Retinal pigment epithelial cell (primary cell): Measurements from ENCODE around the gene CADPS2.
A peak's percentile ranks its signal among the peaks of the same experiment; 100 is the strongest.

Experiments
- DNase-seq: peaks from one replicate; pipeline ENCODE4 v3.0.0-alpha.2; 2010; ENCODE audit warnings: low read depth
- H3K4me3 ChIP-seq: 2 replicates; pipeline ENCODE4 v1.5.1; 2011; ENCODE audit warnings: mild to moderate bottlenecking, low read length, control low read depth, moderate library complexity
- TF ChIP-seq, protein P1 (sequence below): conservative IDR thresholded peaks from 2 replicates; pipeline ENCODE4 v1.5.1; 2011; ENCODE audit warnings: low read depth, low read length, control low read depth, inconsistent platforms

CADPS2 gene

DNA sequence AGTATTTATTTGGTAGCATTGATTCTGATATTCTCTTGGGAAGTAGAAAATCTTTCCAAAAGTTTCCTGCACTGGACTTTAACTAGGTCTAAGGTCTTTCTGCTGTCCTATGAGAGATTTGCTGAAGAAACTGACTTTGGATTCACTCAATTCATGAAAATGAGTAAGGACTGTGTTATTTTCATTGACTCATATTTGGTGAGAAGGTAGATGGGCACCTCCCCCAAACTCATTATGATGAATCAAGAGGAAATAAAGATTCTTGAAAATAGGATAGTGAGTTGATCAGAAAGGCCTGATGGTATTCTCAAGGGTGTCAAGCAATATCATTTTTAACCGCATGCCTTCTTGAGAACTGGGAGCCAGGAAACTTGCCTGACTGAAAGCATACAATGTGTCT is 297.6 kb downstream of the CADPS2 start:
- H3K4me3 ChIP-seq, result no peak overlapping the region
- no peak for DNase-seq
- TF ChIP-seq, protein P1, sequence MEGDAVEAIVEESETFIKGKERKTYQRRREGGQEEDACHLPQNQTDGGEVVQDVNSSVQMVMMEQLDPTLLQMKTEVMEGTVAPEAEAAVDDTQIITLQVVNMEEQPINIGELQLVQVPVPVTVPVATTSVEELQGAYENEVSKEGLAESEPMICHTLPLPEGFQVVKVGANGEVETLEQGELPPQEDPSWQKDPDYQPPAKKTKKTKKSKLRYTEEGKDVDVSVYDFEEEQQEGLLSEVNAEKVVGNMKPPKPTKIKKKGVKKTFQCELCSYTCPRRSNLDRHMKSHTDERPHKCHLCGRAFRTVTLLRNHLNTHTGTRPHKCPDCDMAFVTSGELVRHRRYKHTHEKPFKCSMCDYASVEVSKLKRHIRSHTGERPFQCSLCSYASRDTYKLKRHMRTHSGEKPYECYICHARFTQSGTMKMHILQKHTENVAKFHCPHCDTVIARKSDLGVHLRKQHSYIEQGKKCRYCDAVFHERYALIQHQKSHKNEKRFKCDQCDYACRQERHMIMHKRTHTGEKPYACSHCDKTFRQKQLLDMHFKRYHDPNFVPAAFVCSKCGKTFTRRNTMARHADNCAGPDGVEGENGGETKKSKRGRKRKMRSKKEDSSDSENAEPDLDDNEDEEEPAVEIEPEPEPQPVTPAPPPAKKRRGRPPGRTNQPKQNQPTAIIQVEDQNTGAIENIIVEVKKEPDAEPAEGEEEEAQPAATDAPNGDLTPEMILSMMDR, result no peak

DNA sequence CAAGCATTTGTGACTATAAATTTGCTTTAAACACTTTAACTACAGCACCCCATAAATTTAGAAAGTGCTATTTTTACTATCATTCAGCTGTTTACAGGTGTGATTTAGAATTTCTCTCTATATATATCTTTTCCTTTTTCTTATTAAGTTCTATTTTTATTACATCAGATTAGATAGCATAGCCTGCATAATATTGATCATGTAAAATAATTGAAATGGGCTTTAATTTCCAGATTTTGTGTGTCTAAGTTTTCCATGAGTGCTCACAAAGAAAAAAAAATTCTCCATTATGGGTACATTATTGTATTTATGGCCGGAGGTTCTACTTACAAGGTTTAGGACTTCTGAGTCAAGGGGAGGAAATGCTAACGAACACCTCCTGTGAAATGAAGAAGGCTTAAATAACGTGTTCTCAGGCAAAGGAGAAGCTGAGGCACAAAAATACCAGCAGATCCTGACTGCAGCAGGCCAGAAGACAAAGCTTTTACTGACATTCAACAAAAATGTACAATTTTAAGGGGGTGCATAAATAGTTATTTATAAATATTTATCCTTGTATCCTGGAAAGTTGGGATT is 301.5 kb downstream of the CADPS2 start:
- H3K4me3 ChIP-seq, result no peak overlapping the region
- TF ChIP-seq, protein P1, result no peak
- no peak for DNase-seq

DNA sequence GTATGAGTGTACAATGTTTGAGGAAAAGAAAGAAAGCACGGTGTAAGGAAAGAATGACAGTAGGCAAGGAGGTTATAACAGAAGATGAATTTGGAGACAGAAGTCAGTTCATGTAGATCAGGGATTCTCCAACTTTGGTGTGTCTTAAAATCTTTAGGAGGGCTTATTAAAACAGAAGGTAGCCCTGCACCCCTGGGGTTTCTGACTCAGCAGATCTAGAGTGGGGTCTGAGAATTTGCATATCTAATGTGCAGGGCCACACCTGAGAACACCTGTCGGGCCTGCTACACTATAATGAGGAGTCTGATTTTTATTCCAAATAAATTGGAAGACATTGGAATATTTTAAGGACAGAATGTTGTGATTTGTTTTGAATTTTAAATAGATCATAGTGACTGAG is 307.9 kb downstream of the CADPS2 start:
- TF ChIP-seq, protein P1, result no peak
- no peak overlapping the region for H3K4me3 ChIP-seq
- DNase-seq, result no peak

DNA sequence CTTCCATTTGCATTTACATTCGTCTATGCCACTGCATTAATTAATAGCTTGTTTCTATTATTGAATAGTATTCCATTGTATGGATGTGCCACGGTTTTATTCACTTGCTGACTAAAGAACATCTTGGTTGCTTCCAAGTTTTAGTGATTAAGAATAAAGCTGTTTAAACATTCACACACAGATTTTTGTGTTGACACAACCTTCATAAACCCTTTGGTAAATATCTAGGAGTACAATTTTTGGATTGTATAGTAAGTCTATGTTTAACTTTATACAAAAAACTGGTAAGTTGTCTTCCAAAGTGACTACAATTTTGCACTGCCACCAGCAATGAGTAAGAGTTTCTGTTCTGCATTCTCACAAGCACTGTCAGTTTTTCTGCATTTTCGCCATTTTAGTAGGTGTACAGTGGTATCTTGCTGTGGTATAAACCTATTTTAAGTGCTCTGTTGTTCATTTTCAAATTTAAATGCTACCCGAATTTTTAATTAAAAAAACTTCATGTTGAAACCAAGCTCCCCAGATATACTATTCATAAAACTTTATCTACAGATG is 308.7 kb downstream of the CADPS2 start:
- DNase-seq, result no peak
- H3K4me3 ChIP-seq, result no peak overlapping the region
- TF ChIP-seq, protein P1, result no peak

DNA sequence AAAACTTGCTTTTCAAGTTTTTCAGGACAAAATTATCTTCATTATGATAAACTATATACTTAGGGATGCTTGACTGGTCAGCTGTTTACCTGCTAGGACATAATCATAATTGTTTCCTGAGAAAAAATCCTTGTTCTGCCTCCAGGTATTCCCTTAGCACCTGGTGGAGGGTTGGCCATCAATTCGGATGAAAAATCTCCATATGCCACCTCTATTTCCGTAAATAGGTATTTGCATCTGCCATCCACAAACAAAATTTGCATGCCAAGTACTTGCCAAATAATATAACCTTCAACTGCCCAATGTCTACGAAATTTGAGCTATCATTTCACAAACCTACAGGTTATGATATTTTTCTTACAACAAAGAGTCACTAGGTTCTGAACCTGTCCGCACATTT is 313.6 kb downstream of the CADPS2 start:
- TF ChIP-seq, protein P1, result no peak
- DNase-seq, result no peak
- H3K4me3 ChIP-seq, result no peak overlapping the region

DNA sequence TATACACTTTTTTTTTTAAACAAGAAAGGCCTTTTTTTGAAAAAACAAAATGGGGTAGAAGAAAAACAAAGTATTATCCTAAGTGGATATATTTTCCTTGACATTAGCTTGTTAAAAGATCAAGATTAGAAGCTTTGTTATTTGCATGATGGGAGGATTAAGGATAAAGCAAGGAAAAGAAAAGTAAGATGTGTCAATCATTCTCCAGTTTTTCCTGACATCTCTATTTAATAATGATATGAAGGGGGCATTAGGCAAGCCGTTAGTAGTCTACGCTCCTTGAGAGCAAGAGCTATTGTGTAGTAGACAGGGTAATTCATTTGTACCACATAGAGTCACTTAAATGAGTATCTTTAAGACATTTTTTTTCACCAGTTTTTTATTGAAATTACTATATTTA is 324.9 kb downstream of the CADPS2 start:
- TF ChIP-seq, protein P1, result no peak
- no peak overlapping the region for H3K4me3 ChIP-seq
- peak; percentile 17 for DNase-seq

DNA sequence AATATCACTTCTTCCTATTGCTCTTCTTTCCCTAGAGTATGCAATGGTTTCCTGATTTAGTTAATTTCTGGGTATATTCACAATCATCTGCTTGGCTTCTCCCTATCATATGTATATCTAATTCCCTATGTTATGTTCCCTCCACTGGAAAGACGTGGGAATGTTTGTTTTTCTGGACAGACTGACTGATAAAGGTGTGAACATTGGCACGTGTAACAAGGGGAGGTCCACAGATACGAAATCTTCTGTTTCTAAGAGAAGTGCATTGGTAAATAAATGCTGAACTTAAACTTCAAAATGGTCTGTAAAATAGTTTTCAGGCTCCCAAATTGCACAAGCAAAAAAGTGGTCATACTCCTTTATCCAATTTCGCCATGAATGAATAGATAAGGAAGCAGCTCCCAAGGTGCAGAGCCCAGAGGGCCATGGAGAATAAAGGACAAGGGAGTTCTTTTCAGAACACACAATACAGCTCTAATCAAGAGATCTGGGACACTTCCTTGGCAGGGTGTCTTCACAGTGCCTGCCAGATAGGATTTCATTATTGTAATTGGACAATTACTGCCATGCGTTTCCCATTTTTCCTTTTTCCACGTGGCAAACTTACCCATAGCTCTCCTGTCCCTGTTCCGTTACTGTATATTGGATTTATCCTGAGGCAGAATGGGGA is 329.3 kb downstream of the CADPS2 start:
- DNase-seq, result no peak
- no peak overlapping the region for H3K4me3 ChIP-seq
- TF ChIP-seq, protein P1, result no peak
